Neuron (in vitro differentiated cells): ENCODE data around the gene COMMD7.

Source experiments
- H2AFZ ChIP-seq: one replicate; pipeline ENCODE4 v1.6.1; 2013; ENCODE audit warnings: low read depth, mild to moderate bottlenecking, inconsistent platforms, low read length, moderate library complexity
- H3K27me3 ChIP-seq: one replicate; pipeline ENCODE4 v1.6.1; 2013; ENCODE audit warnings: low read length; ENCODE audit not compliant: insufficient read depth
- H3K36me3 ChIP-seq: one replicate; pipeline ENCODE4 v1.6.1; 2013; ENCODE audit warnings: low read length; ENCODE audit not compliant: insufficient read depth
- H3K4me1 ChIP-seq: one replicate; pipeline ENCODE4 v1.6.1; 2013; ENCODE audit warnings: low read length; ENCODE audit not compliant: insufficient read depth
- H3K4me3 ChIP-seq: 2 replicates; pipeline ENCODE4 v1.5.1; 2013; ENCODE audit warnings: mild to moderate bottlenecking, low read length, moderate library complexity
- H3K9me3 ChIP-seq: one replicate; pipeline ENCODE4 v1.6.1; 2013; ENCODE audit warnings: low read length

The COMMD7 gene

DNA sequence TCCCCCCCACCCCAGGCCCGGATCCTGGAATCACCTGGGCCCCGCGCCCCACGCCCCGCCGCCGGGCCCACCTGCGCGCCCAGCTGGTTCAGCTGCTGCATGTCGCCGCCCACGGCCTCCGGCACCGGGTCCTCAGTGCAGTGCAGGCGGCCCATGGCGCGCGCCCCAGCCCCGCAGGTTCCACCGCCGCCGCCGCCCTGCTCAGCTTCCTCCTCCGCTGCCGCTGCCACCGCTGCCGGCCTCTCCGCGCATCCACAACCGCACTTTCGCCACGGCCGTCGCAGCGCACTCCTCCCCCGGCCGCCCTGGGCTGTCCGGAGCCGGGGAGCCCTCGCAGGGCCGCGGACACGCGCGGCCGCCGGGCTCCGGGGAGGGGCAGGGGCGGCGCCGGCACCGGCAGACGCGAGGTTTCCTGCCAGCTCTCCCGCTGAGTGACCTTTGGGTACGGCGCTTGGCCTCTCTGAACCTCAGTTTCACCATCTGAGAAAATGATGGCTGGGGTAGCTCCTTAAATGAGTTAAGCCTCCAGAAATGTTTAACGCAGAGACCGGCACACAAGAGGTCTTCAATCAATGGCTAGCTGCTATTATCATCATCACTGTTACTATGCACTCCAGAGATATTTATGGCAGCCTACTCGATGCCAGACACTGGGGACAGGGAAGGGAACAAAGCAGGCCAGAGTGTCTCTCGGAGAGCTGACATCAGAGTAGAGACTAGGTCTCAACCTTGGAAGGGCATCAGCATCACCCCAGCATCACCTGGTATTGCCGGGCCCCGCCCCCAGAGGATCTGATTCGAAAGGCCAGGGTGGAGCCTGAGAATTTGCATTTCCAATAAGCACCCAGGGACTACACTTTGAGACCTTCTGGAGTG, at the start of gene COMMD7:
Gene COMMD7, minus strand, starts transcription at position 231 of the 876 bp plus-strand sequence. Its CDS starts 76 bp downstream, at position 155.
- Histone ChIP-seq H3K9me3 (no peaks in the 10 kb centered on the region), H3K36me3 (no peaks in the 10 kb centered on the region), H3K4me3 (peak within 1 kb of the TSS; percentile 87), H3K27me3 (no peaks in the 10 kb centered on the region), H3K4me1 (peaks cover 10% of the 10 kb centered on the region), H2AFZ (peak within 1 kb of the TSS; percentile 97)

DNA sequence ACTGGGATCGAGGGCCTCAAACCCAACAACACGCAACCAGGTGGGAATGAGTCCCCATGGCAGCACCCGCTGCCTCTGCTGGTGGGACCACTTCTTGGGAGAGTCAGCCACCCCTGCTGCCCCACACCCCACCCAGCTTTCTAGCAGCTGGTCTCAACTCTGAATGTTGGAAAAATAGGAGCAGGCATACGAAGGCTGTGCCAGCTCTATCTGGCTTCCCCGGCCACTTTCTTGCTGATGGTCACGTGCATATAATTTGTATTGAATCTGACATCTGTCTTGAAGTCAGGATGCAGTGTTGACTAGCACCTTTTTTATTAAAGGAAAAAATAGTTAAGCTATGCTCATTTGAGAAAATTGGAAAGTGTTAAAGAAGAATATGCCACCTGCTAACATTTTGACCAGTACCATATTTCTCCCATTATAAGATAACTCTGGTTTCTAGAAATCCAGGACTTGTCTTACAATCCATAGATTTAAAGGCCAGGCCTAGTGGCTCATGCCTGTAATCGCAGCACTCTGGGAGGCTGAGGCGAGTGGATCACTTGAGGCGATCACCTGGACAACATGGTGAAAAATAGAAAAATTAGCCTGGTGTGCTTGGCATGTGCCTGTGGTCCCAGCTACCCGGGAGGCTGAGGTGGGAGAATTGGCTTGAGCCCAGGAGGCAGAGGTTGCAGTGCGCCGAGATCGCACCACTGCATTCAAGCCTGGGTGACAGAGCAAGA, 49.6 kb upstream of the COMMD7 start:
- H3K27me3 ChIP-seq: no peaks in the 10 kb centered on the region
- H3K4me3 ChIP-seq: no peak overlapping the region
- no peaks in the 10 kb centered on the region for H3K9me3 ChIP-seq
- no peak overlapping the region for H2AFZ ChIP-seq
- peaks cover 12% of the 10 kb centered on the region for H3K4me1 ChIP-seq
- H3K36me3 ChIP-seq: peaks cover 16% of the 10 kb centered on the region

DNA sequence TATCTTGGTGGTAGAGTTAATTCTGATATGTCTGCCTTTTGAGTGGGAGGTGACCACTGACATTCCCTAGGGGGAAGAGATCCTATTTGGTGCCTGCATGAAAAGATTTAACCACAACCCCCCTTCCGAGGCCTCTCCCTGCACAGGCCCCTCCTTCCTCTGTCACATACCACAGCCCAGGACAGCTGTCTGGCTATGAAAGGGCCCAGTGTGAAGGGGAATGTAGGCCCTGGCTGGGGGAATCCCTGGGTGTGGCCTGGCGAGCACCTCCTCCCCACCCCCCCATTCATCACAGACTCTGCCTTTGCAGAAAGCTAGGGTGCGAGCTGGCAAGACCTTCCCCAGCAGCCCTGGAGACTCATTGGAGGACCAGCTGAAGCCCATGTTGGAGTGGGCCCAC, 49.0 kb upstream of the COMMD7 start:
- no peaks in the 10 kb centered on the region for H3K9me3 ChIP-seq
- H3K27me3 ChIP-seq: no peaks in the 10 kb centered on the region
- H3K36me3 ChIP-seq: peaks cover 20% of the 10 kb centered on the region
- H3K4me1 ChIP-seq: peaks cover 12% of the 10 kb centered on the region
- H2AFZ ChIP-seq: no peak overlapping the region
- no peak overlapping the region for H3K4me3 ChIP-seq

DNA sequence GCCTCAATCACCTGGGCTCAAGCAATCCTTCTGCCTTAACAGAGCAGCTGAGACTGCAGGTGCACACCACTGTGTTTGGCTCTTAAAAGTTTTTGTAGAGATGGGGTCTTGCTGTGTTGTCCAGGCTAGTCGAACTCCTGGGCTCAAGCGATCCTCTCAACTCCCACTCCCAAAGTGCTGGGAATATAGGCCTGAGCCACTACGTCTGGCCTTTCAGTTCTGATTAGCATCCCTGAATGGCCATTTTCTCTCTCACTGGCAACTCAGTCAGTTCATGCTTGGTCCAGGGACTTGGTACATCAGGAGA, 47.4 kb upstream of the COMMD7 start:
- peaks cover 12% of the 10 kb centered on the region for H3K4me1 ChIP-seq
- no peak overlapping the region for H3K4me3 ChIP-seq
- no peak overlapping the region for H2AFZ ChIP-seq
- H3K27me3 ChIP-seq: no peaks in the 10 kb centered on the region
- H3K9me3 ChIP-seq: no peaks in the 10 kb centered on the region
- peaks cover 29% of the 10 kb centered on the region for H3K36me3 ChIP-seq

DNA sequence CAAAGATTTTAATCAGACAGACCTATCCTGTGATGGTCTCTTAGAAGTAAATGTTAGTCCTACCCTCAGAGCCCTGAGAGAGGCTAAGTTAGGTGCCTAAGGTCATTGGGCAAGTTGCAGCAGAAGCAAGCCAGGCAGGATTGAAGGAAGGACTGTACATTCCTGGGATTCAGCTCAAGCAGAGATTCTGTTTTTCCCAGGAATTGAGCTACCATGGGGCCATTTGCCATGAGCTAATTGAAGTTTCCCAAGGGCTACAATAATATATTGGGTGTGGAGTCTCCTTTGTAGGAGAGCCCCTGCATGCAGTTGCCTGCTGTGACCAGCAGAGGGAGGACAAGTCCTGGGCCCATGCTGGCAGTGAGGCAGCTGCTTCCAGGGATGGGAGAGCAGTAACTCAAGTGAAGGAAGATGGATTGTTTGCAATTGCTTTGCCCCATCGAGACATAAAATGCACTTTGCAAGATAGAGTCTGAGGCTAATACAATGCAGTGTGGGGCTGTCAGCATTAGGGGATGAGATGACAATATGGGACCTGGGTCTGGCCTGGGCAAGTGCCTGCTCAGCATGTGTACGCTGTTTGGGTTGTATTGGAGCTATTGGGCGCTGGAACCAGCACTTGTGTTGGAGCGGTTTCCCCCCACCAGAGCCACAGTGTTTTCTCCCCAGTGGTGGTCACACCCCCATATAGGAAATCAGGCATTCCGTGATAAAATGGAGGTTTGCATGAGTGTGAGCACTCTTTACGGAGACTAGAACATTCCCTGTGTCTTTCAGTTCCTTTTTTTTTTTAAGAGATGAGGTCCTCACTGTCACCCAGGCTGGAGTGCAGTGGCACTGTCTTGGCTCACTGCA, 46.9 kb upstream of the COMMD7 start:
- Histone ChIP-seq H3K4me3 (no peak overlapping the region), H3K27me3 (no peaks in the 10 kb centered on the region), H3K36me3 (peaks cover 31% of the 10 kb centered on the region), H3K9me3 (no peaks in the 10 kb centered on the region), H2AFZ (no peak overlapping the region), H3K4me1 (peaks cover 12% of the 10 kb centered on the region)

DNA sequence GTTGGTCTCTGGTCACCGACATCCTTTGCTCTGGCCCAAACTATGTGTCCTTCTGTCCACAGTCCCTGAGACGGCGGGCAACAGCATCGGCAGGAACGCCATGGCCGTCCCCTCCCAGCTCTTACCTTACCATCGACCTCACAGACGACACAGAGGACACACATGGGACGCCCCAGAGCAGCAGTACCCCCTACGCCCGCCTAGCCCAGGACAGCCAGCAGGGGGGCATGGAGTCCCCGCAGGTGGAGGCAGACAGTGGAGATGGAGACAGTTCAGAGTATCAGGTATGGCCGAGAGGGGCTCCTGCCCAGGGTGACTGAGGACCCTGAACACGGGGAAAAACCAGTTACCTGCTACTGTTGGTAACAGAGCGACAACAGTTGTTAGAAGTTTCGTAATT, 43.9 kb upstream of the COMMD7 start:
- H3K4me1 ChIP-seq: peaks cover 5% of the 10 kb centered on the region
- H3K4me3 ChIP-seq: no peak overlapping the region
- no peak overlapping the region for H2AFZ ChIP-seq
- H3K27me3 ChIP-seq: no peaks in the 10 kb centered on the region
- H3K36me3 ChIP-seq: peaks cover 37% of the 10 kb centered on the region
- no peaks in the 10 kb centered on the region for H3K9me3 ChIP-seq

DNA sequence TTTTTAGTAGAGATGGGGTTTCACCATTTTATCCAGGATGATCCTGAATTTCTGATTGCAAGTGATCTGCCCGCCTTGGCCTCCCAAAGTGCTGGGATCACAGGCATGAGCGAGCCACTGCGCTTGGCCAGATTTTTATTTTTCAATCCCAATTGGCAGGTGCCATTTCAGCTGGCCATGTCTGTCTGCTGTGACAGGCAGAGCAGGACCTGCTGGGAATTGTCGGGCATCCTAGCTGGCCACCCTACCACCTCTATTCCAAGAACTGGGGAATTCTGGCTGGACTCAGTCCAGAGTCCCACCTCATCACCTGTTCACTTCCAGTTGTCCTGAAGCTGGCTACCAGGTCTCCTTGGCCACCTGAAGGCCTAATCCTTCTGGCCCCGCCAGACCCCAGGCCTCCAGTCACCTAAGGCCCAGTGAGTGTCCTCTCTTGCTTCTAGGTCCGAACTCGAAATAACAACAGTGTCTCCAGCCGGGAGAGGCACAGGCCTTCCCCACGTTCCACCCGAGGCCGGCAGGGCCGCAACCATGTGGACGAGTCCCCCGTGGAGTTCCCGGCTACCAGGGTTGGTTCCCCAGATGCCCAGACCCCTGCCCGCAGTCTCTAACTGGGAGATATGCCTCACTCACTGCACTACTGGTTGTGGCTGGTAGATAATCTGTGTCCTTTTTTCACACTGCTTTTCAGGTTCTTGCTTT, 42.9 kb upstream of the COMMD7 start:
- Histone ChIP-seq H3K4me1 (peaks cover 5% of the 10 kb centered on the region), H3K9me3 (no peaks in the 10 kb centered on the region), H3K36me3 (peaks cover 31% of the 10 kb centered on the region), H3K4me3 (no peak overlapping the region), H2AFZ (no peak overlapping the region), H3K27me3 (no peaks in the 10 kb centered on the region)

DNA sequence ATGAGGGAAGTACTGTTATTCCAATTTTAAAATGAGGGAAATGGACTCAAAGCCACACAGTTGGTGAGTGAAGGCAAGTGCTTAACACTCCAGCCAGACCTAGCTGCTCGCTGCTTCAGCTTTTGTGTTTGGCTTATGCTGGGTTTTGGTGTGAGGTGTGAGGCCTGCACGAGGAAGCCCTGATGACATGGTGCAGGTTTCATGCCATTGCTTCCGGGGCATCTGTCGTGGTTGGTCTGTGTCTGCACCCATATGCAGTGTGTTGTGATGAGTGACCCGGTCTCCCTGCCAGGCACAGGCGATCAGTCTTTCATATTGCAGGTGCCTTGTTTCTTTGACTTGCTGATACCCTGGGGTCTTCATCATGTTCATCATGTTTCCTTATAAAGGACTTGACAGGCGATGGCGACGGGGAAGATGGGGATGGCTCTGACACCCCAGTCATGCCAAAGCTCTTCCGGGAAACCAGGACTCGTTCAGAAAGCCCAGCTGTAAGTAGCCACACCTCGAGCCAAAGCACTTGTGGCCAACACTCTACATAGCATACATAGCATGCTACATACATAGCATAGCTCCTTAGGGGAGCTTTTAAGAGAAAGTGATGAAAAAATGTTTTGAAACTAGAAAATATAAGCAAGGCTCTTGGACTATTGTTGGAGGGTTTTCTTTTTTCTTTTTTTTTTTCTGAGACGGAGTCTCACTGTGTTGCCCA, 41.3 kb upstream of the COMMD7 start:
- H3K27me3 ChIP-seq: no peaks in the 10 kb centered on the region
- H3K9me3 ChIP-seq: no peaks in the 10 kb centered on the region
- peaks cover 29% of the 10 kb centered on the region for H3K36me3 ChIP-seq
- H2AFZ ChIP-seq: no peak overlapping the region
- no peak overlapping the region for H3K4me3 ChIP-seq
- peaks cover 21% of the 10 kb centered on the region for H3K4me1 ChIP-seq

DNA sequence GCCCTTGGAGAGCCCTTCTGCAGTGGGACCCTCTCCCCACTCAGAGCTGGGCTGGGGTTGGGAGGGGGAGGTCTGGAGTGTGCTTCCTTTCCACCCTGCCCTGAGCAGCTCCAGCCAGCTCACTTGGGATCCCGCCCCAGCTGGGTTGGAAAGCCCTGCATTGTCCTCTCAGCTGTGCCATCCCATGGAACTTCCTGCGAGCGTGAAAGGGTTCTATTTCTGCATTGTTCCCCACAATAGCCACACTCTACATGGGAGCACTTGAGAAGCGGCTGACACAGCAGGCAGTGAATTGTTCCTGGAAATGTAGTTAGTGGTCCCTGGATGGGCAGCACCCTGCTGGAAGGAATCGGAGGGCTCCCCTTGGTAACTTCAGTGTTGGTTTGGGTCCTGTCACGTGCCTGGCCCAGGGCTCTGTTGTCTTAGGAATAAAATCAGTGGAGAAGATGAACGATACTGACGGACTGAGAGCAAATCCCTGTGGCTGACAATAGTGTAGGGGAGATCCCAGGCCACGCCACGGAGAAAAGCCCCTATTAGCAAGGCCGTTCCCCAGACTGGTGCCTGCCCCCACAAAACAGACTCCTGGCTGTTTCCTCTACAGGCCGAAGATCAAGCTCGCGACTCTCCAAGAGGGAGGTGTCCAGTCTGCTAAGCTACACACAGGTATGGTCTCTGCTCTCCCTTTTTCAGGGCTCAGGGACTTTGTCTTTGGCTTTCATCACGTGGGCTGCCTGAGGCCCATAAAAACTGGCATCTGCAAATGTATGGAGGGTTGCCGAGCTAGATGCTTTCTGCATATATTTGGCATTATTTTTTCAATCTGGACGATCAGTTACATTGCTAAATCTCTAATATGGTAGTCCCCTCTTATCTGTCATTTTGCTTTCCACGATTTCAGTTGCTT, 37.7 kb upstream of the COMMD7 start:
- Histone ChIP-seq H2AFZ (peak overlapping the region; percentile 12), H3K4me3 (peak overlapping the region; percentile 15), H3K36me3 (peaks cover 13% of the 10 kb centered on the region), H3K27me3 (no peaks in the 10 kb centered on the region), H3K4me1 (peaks cover 37% of the 10 kb centered on the region), H3K9me3 (no peaks in the 10 kb centered on the region)

DNA sequence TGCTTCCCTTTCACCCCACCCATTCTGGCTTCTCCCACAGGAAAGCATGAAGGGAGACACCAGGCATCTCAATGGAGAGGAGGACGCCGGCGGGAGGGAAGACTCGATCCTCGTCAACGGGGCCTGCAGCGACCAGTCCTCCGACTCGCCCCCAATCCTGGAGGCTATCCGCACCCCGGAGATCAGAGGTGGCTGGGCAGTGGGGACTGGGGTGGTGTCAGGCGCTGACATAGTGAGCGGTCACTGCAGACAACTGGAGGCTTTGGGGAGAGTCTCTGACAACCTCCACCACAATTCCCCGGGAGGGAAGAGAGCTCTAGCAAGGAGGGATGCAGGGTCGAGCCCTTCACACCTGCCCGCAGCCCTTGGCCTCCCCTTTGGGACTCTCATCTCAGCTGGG, 37.0 kb upstream of the COMMD7 start:
- no peaks in the 10 kb centered on the region for H3K27me3 ChIP-seq
- peaks cover 8% of the 10 kb centered on the region for H3K36me3 ChIP-seq
- H3K4me3 ChIP-seq: peak overlapping the region; percentile 15
- H3K9me3 ChIP-seq: no peaks in the 10 kb centered on the region
- peaks cover 37% of the 10 kb centered on the region for H3K4me1 ChIP-seq
- no peak overlapping the region for H2AFZ ChIP-seq

DNA sequence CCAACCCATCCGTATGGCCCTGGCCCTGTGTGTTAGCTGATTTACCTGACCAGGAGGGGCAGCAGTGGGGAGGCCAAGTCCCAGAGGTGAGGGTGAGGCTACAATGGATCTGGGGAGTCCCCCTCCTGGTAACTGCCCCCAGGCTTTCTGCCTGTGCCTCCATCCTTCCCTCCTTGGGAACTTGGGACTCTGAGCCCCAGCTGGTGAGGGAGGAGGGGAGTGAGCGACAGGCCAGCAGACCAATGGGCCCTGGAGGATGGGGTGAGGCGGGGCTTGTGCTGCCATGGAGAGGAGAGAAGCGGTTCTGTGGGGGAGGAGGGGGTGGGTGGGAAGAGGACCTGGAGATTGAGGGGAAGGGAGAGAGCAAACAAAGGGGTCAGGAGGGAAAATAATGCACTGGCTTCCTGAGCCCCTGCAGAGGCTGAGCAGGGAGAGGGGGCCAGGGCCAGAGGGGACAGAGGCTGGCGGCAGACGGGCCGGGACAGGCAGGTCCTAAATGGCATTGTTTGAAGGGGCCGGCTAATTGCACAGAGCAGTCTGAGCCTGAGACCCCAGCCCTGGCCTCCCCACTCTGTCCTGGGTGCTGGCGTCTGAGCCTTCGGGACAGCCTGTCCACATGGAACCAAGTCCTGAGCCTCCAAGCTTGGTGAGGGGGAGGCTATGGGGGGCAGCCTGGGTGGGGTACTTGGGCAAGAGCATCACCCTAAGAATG, 36.4 kb upstream of the COMMD7 start:
- Histone ChIP-seq H3K9me3 (no peaks in the 10 kb centered on the region), H3K4me3 (peak overlapping the region; percentile 15), H3K36me3 (peaks cover 2% of the 10 kb centered on the region), H2AFZ (no peak overlapping the region), H3K4me1 (peaks cover 37% of the 10 kb centered on the region), H3K27me3 (no peaks in the 10 kb centered on the region)
